GM12875 (cell line): Measurements from ENCODE around the gene VWC2L.

Experiments used
- H3K4me3 ChIP-seq: one replicate; pipeline ENCODE4 v1.5.1; 2011; ENCODE audit warnings: low read depth, low read length, control low read depth
- CTCF ChIP-seq: IDR thresholded peaks from 2 replicates; pipeline ENCODE4 v1.5.1; 2011; ENCODE audit warnings: low read depth, mild to moderate bottlenecking, control low read depth, inconsistent platforms, low read length, moderate library complexity, borderline replicate concordance; ENCODE audit not compliant: insufficient read depth

VWC2L gene

DNA sequence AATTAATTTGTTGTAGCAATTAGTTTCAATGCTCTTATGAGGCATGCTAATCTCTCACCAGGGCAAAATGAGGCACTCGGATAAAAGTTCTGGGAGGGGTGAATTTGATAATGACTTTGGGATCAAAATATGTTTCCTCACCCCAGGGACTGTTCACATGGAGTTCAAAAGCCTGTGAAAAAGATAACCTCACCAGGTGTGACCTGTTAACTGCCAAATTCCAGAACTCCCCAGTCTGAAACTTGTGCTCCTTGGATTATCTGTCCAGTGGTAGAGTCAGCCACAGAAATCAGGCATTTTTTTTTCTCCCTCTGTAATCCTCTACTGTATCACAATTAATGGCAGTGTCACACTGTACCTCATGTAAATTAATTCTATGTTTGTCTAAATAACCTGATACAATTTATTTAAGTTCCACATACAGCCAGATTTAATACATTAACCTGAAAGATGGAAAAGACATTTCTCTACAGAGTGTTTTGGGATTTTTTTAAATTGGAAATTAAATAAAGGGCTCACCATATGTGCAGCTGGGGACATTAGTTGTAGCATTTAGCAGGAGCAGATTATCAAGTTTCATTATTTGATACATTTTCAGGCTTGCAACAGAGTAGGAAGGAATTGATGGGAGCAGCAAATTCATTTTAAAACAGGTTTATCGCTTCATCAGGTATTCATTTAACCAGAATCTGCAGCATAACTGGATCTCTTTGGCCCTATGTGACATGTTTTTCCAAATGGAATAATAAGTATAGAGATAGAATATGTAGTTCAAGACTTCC, 191.2 kb downstream of the VWC2L start:
- H3K4me3 ChIP-seq: no peak overlapping the region
- TF ChIP-seq CTCF: no peak

- H3K4me3 ChIP-seq: no peak overlapping the region
- TF ChIP-seq CTCF: no peak
Measured at GRCh38 chr2:214604861-214605260, 194.0 kb downstream of the VWC2L start.

DNA sequence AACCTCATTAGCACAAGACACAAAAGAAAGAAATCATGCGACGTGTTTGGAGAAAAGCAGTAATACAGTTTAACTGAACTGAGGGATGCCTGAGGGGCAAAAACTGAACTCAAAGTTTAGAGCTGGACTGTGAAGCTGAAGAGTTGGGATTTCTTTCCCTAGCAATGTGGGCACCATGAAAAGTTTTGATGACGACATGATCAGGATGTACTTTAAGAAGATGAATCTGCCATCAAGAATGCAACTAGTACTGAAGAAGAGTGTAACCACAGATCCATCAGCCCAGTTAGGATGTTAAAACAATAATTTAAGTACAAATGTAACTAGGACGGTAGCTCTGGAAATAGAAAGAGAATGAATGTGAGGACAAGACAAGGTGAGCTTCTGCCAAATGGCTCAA, 196.2 kb downstream of the VWC2L start:
- no peak for TF ChIP-seq CTCF

GRCh38 chr2:214611015-214611414, 200.2 kb downstream of the VWC2L start:
- TF ChIP-seq CTCF: no peak
- no peak overlapping the region for H3K4me3 ChIP-seq

More for the DNA sequence above, 196.2 kb downstream of the VWC2L start:
- H3K4me3 ChIP-seq: no peak overlapping the region

- no peak for TF ChIP-seq CTCF
- H3K4me3 ChIP-seq: no peak overlapping the region
Measured at GRCh38 chr2:214624166-214624760, 213.4 kb downstream of the VWC2L start.

DNA sequence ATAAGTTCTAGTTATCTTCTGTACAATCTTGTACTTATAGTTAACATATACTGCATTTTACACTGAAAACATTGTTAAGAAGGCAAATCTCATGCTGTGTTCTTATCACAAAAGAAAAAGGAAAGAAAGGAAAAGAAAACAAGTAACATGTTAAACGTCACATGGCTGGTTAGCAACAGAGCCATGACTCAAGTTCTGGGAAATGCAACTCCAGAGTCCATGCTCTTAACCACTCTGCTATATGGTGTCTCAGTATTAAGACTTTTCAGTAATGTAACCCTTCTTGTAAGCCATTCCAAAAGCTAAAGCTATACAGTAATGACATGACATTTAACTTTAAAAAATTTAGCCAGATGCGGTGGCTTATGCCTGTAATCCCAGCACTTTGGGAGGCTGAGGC, 217.2 kb downstream of the VWC2L start:
- no peak overlapping the region for H3K4me3 ChIP-seq
- no peak for TF ChIP-seq CTCF
